GM21576 (cell line): ENCODE data around the gene CHPF.

Experiments used
- ATAC-seq: cut with Tn5 transposase; IDR thresholded peaks from one replicate; pipeline ENCODE4 v1.9.1; 2021; ENCODE audit warnings: mild to moderate bottlenecking, moderate library complexity; ENCODE audit not compliant: unreplicated experiment

CHPF gene

GRCh38 chr2:219498280-219499057 is 45.1 kb downstream of the CHPF start, which contains the start of gene GMPPA:
Gene GMPPA, plus strand, starts transcription at chr2:219498891. Its CDS starts 1,085 bp downstream, at chr2:219499976.
- peak; percentile 93 for ATAC-seq

DNA sequence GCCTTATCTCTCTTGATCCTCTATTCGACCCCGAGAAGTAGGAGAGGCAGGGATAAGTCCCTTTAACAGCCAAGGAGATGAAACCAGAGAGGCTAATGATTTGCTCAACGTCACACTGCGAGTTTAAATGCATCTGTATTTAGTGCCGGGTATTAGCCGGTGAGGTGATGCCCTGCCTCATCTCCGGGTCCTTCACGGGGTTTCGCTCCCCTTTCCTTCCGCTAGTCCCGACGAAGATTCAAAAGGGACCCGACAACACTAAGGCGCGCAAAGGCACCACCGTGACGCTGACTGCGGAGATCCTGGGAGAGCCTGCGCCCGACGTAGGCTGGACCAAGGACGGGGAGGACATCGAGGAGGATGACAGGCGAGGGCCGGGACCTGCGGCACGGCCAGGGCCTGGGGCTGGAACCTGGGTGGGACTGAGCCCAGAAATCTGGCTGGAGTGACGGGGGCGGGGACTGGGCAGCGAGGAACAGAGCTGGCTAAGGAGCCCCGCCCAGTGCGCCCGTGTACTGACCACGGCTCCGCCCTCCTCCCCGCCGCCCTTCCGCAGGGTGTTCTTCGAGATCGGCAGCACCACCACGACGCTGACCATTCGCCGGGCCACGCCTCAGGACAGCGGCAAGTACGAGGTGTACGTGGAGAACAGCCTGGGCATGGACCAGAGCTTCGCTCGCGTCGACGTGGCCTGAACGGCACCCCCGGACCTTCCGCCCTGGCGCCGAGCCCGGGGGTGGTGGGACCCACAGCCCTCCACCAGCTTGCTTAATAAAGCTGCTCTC is 45.9 kb downstream of the CHPF start:
- peak; percentile 19 for ATAC-seq

- ATAC-seq: no peak
Observed at GRCh38 chr2:219496825-219497494, 46.6 kb downstream of the CHPF start.

DNA sequence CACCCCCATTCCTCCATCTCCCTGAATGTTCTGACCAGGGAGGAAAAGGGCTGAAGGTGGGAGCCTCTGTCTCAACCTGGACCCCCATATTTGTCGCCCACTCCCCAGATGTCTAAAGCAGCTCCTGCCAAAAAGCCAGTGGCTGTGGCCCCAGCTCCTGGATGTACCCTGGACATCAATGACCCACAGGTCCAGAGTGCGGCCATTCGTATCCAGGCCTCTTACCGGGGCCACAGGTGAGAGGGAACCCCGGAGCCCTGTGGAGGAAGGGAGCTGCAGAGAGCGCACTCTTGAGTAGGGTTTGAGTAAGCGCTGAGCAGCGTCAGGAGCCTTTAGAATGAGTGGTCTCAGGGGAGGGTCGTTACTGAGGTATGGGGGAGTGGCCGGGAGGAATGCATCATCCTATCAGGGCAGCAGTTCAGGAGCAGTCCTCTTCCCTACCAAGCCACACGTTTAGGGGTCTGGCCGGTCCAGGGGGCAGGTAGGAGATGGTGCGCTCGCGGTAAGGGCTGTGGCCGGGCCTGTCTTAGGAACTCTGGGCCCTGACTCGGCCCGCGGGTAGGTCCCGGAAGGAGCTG is 47.3 kb downstream of the CHPF start:
- ATAC-seq: no peak

DNA sequence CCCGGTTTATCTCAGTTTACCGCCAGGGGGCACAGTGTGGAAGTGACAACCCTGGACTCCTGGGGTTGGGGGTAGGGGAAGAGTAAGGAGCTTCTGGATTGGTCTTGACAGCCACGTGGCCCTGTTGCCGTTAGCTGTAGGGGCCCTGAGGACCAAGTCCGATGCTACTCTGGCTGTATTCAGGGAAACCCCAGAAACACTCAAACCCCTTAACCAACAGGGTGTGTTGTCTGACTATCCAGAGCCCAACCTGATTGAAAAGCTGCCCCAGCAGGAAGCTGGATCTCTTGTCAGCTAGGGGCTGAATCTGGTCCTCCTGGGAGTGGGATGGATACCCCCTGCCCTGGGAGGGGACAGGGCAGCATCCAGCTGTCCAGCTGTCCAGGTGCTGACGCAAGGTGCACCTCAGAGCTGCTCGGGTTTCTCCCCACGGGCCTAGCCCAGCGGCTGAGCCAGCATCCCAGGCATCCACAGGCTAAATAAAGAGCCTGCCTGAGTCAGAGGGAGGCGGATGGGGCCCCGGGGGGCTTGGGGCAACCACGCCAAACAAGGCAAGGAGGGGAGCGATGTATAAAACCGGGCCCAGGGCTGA is 48.0 kb downstream of the CHPF start:
- no peak for ATAC-seq

GRCh38 chr2:219494952-219495530 is 48.6 kb downstream of the CHPF start:
- no peak for ATAC-seq

DNA sequence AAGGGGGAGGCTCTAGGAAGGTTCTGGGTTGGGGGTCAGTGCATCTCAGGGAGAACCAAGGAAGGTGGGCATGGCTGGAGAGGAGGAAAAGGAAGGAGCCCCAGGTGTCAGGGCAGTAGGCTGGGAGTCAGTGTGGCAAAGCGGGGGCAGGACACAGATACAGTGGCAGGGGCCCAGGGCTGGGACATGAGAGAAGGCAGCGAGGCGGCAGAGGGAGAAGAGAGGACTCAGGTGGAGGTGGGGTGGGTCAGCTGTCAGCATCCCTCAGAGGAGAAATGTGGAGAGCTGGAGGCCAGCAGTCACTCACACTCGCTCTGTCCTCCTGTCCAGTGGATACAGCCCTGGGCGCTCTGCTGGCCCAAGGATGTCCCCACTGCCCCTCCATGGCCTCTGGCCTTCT is 50.5 kb downstream of the CHPF start:
- no peak for ATAC-seq

DNA sequence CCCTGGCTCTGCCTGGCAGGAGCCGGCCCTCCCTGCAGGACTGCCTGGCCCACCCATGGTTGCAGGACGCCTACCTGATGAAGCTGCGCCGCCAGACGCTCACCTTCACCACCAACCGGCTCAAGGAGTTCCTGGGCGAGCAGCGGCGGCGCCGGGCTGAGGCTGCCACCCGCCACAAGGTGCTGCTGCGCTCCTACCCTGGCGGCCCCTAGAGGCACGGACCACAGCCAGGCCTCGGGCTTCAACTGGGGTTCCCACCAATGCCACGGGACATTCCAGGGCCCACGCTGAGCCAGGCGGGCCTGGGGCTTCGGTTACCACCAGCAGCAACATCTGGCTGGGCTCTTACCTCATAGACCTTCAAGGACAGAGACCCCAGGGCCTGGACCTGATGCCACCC is 51.0 kb downstream of the CHPF start:
- ATAC-seq: no peak

DNA sequence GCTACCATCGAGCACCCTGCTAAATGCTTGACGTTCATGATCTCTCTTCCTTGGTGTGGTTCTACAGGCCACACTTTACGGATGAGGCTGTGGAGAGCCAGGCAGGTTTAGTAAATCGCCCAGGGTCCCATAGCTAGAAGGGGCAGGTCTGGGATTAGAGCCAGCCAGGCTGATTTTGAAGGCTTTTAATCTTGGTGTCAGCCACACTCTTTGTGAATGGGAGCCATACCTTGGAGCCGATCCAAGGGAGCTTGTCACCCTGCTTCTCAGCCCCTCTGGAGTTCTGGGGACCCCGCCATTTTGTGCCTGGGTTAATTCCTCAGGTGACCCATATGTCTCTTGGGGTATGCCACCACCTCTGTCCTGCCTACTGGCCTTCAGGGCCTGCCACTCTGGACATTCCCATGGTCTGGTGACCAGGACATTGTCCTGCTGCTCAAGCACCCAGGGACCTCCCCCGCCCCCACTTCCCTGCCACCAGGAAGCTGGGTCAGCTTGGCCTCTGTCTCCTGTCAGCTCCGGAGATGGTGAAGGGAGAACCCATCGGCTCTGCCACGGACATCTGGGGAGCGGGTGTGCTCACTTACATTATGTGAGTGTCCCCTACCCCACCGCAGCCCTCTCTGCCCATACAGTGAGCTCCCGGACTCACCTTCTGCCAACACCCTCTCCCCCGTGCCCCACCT is 52.2 kb downstream of the CHPF start:
- no peak for ATAC-seq

DNA sequence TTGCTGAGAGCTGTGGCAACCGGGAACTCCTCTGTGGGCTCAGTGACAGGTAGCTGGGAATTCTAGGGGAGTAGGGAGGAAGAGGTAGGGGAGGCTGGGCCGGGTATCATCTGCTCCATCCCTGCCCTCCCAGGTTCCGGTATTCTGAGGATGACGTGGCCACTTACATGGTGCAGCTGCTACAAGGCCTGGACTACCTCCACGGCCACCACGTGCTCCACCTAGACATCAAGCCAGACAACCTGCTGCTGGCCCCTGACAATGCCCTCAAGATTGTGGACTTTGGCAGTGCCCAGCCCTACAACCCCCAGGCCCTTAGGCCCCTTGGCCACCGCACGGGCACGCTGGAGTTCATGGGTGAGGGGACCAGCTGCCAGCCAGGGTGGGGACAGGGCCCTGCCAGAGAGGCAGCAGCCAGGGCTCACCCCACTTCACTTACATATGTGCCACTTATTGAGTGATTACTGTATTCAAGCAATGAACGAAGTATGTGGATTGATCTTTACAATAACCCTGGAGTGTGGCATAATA is 52.9 kb downstream of the CHPF start:
- ATAC-seq: no peak

- no peak for ATAC-seq
Observed at GRCh38 chr2:219490186-219490585, 53.4 kb downstream of the CHPF start.

- ATAC-seq: no peak
Observed at GRCh38 chr2:219489315-219489714, 54.3 kb downstream of the CHPF start.
